Mucosa of rectum (tissue), 2 donors: ENCODE results near the gene OVCA2.

Source experiments
- H3K27ac ChIP-seq, 2 donors: one replicate each; pipeline ENCODE4 v1.7.0; 2013; ENCODE audit warnings: inconsistent platforms in 2 of 2, low read depth in 2 of 2, low read length in 2 of 2
- H3K27me3 ChIP-seq, 2 donors: one replicate each; pipeline ENCODE4 v1.7.0; 2013; ENCODE audit warnings: low read length in 2 of 2; ENCODE audit not compliant: control insufficient read depth in 2 of 2, insufficient read depth in 2 of 2
- H3K36me3 ChIP-seq, 2 donors: one replicate each; pipeline ENCODE4 v1.7.0; 2013; ENCODE audit warnings: low read length in 2 of 2; ENCODE audit not compliant: control insufficient read depth in 2 of 2, insufficient read depth in 2 of 2
- H3K4me1 ChIP-seq, 2 donors: one replicate each; pipeline ENCODE4 v1.7.0; 2013; ENCODE audit warnings: low read length in 2 of 2, mild to moderate bottlenecking in 1 of 2; ENCODE audit not compliant: control insufficient read depth in 2 of 2, insufficient read depth in 2 of 2
- H3K4me3 ChIP-seq, 2 donors: one replicate each; pipeline ENCODE4 v1.7.0; 2013; ENCODE audit warnings: low read length in 2 of 2
- H3K9ac ChIP-seq, 2 donors: one replicate each; pipeline ENCODE4 v1.7.0; 2013; ENCODE audit warnings: low read length in 2 of 2, low read depth in 1 of 2, mild to moderate bottlenecking in 1 of 2
- H3K9me3 ChIP-seq, 2 donors: one replicate each; pipeline ENCODE4 v1.7.0; 2013; ENCODE audit warnings: low read length in 2 of 2; ENCODE audit not compliant: control insufficient read depth in 2 of 2
- donor health status: healthy.
- donor health status: Normal muscosa, but diverticular disease.

The OVCA2 gene

GRCh38 chr17:2064520-2064971 lies 22.7 kb downstream of the OVCA2 start:
- peak overlapping the region in 1 of 2 donors; percentile 24 for H3K9ac ChIP-seq
- no peak overlapping the region for H3K4me3 ChIP-seq
- peaks cover 31 to 54% of the 10 kb centered on the region in 2 donors for H3K4me1 ChIP-seq
- H3K27me3 ChIP-seq, result no peaks in the 10 kb centered on the region
- peaks cover 23 to 36% of the 10 kb centered on the region in 2 donors for H3K36me3 ChIP-seq
- peak overlapping the region; percentile 57 to 83 for H3K27ac ChIP-seq
- no peaks in the 10 kb centered on the region for H3K9me3 ChIP-seq

DNA sequence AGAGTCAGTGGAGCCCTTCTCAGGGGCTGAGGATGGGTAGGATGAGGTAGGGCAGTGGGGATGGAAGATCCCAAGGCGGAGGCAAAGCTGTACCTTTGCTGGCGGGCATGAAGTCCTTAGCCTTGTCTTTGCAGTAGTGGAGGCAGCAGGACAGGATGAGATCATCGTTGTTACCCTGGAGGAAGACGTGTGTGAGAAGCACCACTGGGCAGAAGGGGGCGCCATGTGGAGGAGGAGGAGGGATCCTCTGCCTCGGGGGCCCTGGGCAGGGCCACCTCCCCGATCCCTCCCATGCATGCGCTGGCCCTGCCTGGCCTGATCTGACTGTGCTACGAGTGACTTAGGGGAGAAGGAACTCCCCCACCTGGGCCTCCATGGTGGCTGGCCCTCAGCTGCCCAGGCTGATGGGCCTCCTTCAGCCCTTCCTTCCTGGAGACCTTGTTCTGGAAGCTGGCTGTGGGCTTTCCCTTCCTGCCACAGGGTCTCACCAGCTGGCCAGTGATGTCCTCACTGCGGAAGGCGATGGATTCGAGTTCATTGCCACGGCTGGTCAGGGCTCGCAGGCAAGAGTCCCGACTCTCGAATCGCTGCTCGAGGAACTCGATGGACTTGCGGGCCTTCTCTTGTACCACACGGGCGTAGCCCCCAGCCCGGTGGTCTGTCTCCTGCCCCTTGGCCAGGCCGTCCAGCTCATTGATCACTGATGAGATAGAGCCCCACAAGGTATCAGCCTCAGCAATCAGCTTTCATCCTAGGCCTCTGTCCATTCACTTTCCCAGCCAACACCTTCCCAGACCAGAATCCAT lies 23.4 kb downstream of the OVCA2 start:
- peaks cover 23 to 36% of the 10 kb centered on the region in 2 donors for H3K36me3 ChIP-seq
- H3K4me1 ChIP-seq, result peaks cover 31 to 47% of the 10 kb centered on the region in 2 donors
- no peaks in the 10 kb centered on the region for H3K9me3 ChIP-seq
- H3K27ac ChIP-seq, result peak overlapping the region; percentile 57 to 83
- H3K9ac ChIP-seq, result peak overlapping the region in 1 of 2 donors; percentile 24
- no peak overlapping the region for H3K4me3 ChIP-seq
- no peaks in the 10 kb centered on the region for H3K27me3 ChIP-seq

DNA sequence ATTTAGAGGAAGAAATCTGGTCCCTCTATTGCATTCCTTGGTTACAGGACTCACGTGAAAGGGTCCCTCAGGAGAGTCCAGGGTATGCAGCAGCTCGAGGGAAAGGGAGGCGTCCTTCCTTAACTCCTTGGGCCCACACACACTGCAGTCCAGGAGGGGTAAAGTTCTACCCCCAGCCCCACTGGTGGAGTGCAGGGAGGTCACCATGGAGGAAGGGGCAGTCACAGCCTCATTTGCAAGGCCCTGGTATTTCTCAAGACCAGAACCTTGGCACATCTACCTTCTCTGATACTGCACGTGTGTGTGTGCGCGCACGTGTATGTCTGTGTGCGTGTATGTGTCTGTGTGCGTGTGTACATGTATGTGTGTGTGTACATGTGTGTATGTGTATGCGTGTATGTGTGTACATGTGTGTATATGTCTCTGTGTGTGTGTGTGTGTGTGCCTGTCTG lies 24.2 kb downstream of the OVCA2 start:
- Histone ChIP-seq H3K4me1 (peaks cover 31 to 40% of the 10 kb centered on the region in 2 donors), H3K27ac (peak overlapping the region; percentile 57 to 83), H3K9me3 (no peaks in the 10 kb centered on the region), H3K36me3 (peaks cover 18 to 36% of the 10 kb centered on the region in 2 donors), H3K4me3 (no peak overlapping the region), H3K9ac (peak overlapping the region in 1 of 2 donors; percentile 9), H3K27me3 (no peaks in the 10 kb centered on the region)

- H3K4me3 ChIP-seq, result no peak overlapping the region
- H3K4me1 ChIP-seq, result peaks cover 31 to 43% of the 10 kb centered on the region in 2 donors
- peak overlapping the region in 1 of 2 donors; percentile 2 for H3K9ac ChIP-seq
- H3K27ac ChIP-seq, result peak overlapping the region; percentile 57 to 83
- H3K27me3 ChIP-seq, result no peaks in the 10 kb centered on the region
- peaks cover 16 to 36% of the 10 kb centered on the region in 2 donors for H3K36me3 ChIP-seq
- H3K9me3 ChIP-seq, result no peaks in the 10 kb centered on the region
These were observed 25.3 kb downstream of the OVCA2 start for GRCh38 chr17:2067048-2067561.

GRCh38 chr17:2067608-2068024 lies 25.8 kb downstream of the OVCA2 start:
- Histone ChIP-seq H3K4me1 (peaks cover 28 to 44% of the 10 kb centered on the region in 2 donors), H3K9me3 (no peaks in the 10 kb centered on the region), H3K4me3 (no peak overlapping the region), H3K36me3 (peaks cover 16 to 33% of the 10 kb centered on the region in 2 donors), H3K27ac (peak overlapping the region; percentile 57 to 83), H3K27me3 (no peaks in the 10 kb centered on the region), H3K9ac (peak overlapping the region in 1 of 2 donors; percentile 2)

DNA sequence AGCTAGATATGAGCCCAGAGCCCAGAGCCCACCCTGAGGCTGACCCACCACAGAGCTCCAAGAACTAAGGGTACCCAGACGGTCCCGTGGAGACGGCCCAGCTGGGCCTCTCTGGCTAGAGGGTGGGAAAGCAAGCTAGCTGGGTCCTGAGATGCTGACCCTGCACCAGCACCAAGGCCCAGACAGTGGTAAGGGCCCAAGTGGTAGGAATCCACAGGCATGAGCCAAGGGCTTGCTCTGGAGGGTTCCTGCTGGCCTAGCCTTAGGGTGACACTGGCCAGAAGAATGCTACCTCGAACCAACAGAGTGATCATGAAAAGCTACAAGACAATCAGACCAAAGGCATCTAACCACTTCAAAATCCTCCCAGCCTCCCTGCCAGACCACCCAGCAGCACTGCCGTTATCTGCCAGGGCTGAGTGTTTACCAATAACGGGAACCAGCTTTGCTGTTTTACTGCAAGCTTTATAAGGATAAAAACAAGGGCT lies 26.3 kb downstream of the OVCA2 start:
- Histone ChIP-seq H3K4me3 (no peak overlapping the region), H3K27me3 (no peaks in the 10 kb centered on the region), H3K36me3 (peaks cover 16 to 30% of the 10 kb centered on the region in 2 donors), H3K27ac (peak overlapping the region; percentile 57 to 83), H3K9ac (no peak overlapping the region), H3K4me1 (peaks cover 24 to 45% of the 10 kb centered on the region in 2 donors), H3K9me3 (no peaks in the 10 kb centered on the region)

GRCh38 chr17:2068519-2069051 lies 26.8 kb downstream of the OVCA2 start:
- Histone ChIP-seq H3K27ac (peak overlapping the region; percentile 63 to 83), H3K36me3 (peaks cover 16 to 30% of the 10 kb centered on the region in 2 donors), H3K4me1 (peaks cover 22 to 45% of the 10 kb centered on the region in 2 donors), H3K4me3 (no peak overlapping the region), H3K9me3 (no peaks in the 10 kb centered on the region), H3K9ac (peak overlapping the region in 1 of 2 donors; percentile 1), H3K27me3 (no peaks in the 10 kb centered on the region)

DNA sequence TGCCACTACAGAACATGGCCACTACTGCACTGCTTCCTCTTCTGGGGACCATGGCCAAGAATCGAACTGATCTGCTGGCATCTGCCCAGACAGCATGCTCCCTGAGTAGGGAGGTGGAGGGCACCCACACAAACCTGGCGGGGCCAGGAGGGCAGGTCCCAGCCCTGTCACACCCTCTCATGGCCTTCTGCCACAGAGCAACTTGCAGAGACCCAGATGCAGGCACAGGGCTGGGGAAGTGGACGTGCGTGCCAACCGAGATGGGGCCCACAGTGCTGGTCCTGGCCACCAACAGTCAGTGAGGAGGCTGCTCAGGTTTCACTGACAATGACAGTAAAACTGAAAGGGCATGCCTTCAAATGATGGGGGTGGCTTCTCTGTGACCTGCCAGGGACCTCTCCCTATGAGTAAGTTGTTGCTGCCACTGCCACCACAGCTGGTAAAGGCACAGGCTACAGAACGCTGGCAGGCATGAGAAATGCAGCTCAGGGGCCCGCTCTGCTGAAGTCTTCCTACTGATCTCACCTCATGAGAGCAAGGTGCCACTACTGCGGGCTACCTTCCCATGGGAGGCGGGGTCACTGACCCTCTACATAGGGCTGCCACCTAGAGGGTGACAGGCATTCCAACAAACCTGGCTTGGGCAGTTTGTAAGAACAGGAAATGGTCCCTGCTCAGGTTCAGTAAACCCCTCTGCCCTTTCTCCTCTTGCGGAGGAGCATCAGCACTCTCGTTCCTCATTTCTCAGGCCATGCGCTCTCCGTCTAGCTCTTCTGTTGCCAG lies 28.6 kb downstream of the OVCA2 start:
- H3K9ac ChIP-seq, result no peak overlapping the region
- peak overlapping the region; percentile 62 to 79 for H3K27ac ChIP-seq
- H3K36me3 ChIP-seq, result peaks cover 12 to 21% of the 10 kb centered on the region in 2 donors
- H3K27me3 ChIP-seq, result no peaks in the 10 kb centered on the region
- H3K4me3 ChIP-seq, result peak overlapping the region in 1 of 2 donors; percentile 1
- H3K4me1 ChIP-seq, result peaks cover 22 to 41% of the 10 kb centered on the region in 2 donors
- no peaks in the 10 kb centered on the region for H3K9me3 ChIP-seq

GRCh38 chr17:2071024-2071385 lies 29.2 kb downstream of the OVCA2 start:
- Histone ChIP-seq H3K9me3 (no peaks in the 10 kb centered on the region), H3K9ac (peak overlapping the region in 1 of 2 donors; percentile 24), H3K4me1 (peaks cover 22 to 42% of the 10 kb centered on the region in 2 donors), H3K27me3 (no peaks in the 10 kb centered on the region), H3K36me3 (peaks cover 10 to 16% of the 10 kb centered on the region in 2 donors), H3K4me3 (peak overlapping the region in 1 of 2 donors; percentile 1), H3K27ac (peak overlapping the region; percentile 62 to 79)
